ENCODE data around the gene ZNF609.

The ZNF609 gene

GRCh38 chr15:64701482-64702184 is 241.3 kb downstream of the ZNF609 start:
- DNase-seq = no peak

- peak; percentile 56 for DNase-seq
Observed at GRCh38 chr15:64702816-64703631, 242.6 kb downstream of the ZNF609 start.

- DNase-seq = no peak
Observed at GRCh38 chr15:64703632-64703959, 243.2 kb downstream of the ZNF609 start.

- no peak for DNase-seq
Observed at GRCh38 chr15:64705006-64705405, 244.6 kb downstream of the ZNF609 start.

- DNase-seq = no peak
Observed at GRCh38 chr15:64706011-64706911, 245.9 kb downstream of the ZNF609 start.

- no peak for DNase-seq
Observed at GRCh38 chr15:64710676-64711428, 250.5 kb downstream of the ZNF609 start.

GRCh38 chr15:64712353-64712752 is 252.0 kb downstream of the ZNF609 start:
- DNase-seq = no peak

- DNase-seq = no peak
Observed at GRCh38 chr15:64713592-64713991, 253.2 kb downstream of the ZNF609 start.

- DNase-seq = no peak
Observed at GRCh38 chr15:64716452-64716851, 256.1 kb downstream of the ZNF609 start.

- no peak for DNase-seq
Observed at GRCh38 chr15:64717130-64717529, 256.8 kb downstream of the ZNF609 start.

GRCh38 chr15:64717735-64718495 is 257.5 kb downstream of the ZNF609 start:
- no peak for DNase-seq

- DNase-seq = no peak
Observed at GRCh38 chr15:64720188-64720587, 259.8 kb downstream of the ZNF609 start.

- DNase-seq = no peak
Observed at GRCh38 chr15:64730151-64730550, 269.8 kb downstream of the ZNF609 start.

GRCh38 chr15:64731012-64731804 is 270.8 kb downstream of the ZNF609 start:
- DNase-seq = peak; percentile 50

- DNase-seq = no peak
Observed at GRCh38 chr15:64731805-64732151, 271.4 kb downstream of the ZNF609 start.

GRCh38 chr15:64732156-64732860 is 271.9 kb downstream of the ZNF609 start:
- DNase-seq = no peak

All from NCI-H2081 treated with DMSO at 0.1 percent for 48 hours (cell line).